ENCODE results near the gene CMSS1. TPM values are rescaled to one million over a fixed set of nuclear protein-coding genes. Genes with fewer than 3 reads are reported as not detected.

The CMSS1 gene
- polyA plus RNA-seq, 1 of the 3 experiments (the other 2 are of a cell fraction) = 9.1 TPM

DNA sequence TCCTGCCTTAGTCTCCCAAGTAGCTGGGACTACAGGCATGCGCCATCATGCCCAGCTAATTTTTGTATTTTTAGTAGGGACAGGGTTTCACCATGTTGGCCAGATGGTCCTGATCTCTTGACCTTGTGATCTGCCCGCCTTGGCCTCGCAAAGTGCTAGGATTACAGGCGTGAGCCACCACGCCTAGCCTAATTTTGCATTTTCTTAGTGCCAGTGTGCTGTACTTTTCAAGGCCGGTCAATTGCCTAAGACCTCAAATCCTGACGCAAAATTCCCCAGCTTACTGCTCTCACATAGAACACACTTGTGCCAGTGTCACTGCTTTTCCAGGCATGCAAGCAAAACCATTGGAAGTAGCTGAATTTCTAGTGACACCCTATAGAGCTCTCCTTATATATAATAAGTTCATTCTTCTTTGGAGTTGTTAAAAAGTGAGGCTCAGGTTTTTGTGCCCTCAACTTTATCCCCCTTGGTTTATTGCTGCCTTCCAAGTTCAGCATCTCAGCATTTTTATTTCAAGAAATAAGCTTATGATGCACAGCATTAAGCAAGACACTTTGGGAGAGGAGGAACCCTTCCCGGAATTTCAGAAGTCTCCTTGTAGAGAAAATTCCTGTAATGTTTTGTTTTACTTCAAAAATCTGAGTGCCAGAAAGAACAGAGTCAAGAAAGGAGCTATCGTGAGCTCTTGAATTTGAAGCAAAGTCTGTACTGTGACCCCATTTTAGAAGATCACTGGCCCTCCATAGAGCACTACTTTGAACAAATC lies 203.4 kb downstream of the CMSS1 start:
- POLR2A ChIA-PET = no interaction called here

More for the DNA sequence above, 203.4 kb downstream of the CMSS1 start:
- no peak overlapping the region for H3K4me3 ChIP-seq (ENCODE audit: low read depth in 2 of 2, low read length in 1 of 2)
- H3K79me2 ChIP-seq (ENCODE audit: insufficient read depth) = no peaks in the 10 kb centered on the region
- H3K27me3 ChIP-seq (ENCODE audit: insufficient read depth) = no peaks in the 10 kb centered on the region
- H3K4me1 ChIP-seq (ENCODE audit: control insufficient read depth in 1 of 2, insufficient read depth in 2 of 2, low read depth in 1 of 2, low read length in 1 of 2) = peaks cover 0 to 4% of the 10 kb centered on the region in 2 experiments; a peak in 2 of 4 replicates
- no peaks in the 10 kb centered on the region for H3K9me3 ChIP-seq
- H4K20me1 ChIP-seq (ENCODE audit: insufficient read depth) = no peaks in the 10 kb centered on the region
- no peaks in the 10 kb centered on the region for H3K36me3 ChIP-seq (replicated peaks in 1 of 2; ENCODE audit: control insufficient read depth in 1 of 2, insufficient read depth in 2 of 2, low read length in 1 of 2)
- H3K4me2 ChIP-seq = no peak overlapping the region
- no peaks in the 10 kb centered on the region for H3K9me2 ChIP-seq
- peaks cover 19% of the 10 kb centered on the region for H3F3A ChIP-seq (replicated peaks; ENCODE audit: insufficient read depth)
- CTCF ChIA-PET = interaction anchor here (0.9 to 1.7 kb wide), 4 partner anchors 11 to 177 kb away, joined by 3 to 4 read pairs (median 3); no protein-coding TSS in a partner anchor
- TF ChIP-seq NFIC (IDR thresholded peaks at IDR 0.05; ENCODE audit: borderline replicate concordance) (no peak), RCOR1 (IDR thresholded peaks at IDR 0.05; ENCODE audit: low read length) (no peak), RFX5 (IDR thresholded peaks at IDR 0.05; ENCODE audit: low read length) (no peak), SIN3A (IDR thresholded peaks at IDR 0.05; ENCODE audit: borderline replicate concordance, low read depth, low read length) (no peak), NRF1 (IDR thresholded peaks at IDR 0.05; ENCODE audit: low read depth, low read length) (no peak), FOXM1 (IDR thresholded peaks at IDR 0.05; ENCODE audit: low read depth) (no peak), GABPA (IDR thresholded peaks at IDR 0.05; ENCODE audit: low read depth) (no peak), RAD21 (IDR thresholded peaks at IDR 0.05; ENCODE audit: low read length) (no peak), CHD2 (IDR thresholded peaks at IDR 0.05; ENCODE audit: low read length, partially characterized antibody) (no peak), MXI1 (IDR thresholded peaks at IDR 0.05; ENCODE audit: low read depth, low read length) (no peak)
- TF ChIP-seq, protein P1, sequence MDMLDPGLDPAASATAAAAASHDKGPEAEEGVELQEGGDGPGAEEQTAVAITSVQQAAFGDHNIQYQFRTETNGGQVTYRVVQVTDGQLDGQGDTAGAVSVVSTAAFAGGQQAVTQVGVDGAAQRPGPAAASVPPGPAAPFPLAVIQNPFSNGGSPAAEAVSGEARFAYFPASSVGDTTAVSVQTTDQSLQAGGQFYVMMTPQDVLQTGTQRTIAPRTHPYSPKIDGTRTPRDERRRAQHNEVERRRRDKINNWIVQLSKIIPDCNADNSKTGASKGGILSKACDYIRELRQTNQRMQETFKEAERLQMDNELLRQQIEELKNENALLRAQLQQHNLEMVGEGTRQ (IDR thresholded peaks at IDR 0.05; ENCODE audit: borderline replicate concordance, low read depth, low read length) = no peak
- TF ChIP-seq, protein P2, sequence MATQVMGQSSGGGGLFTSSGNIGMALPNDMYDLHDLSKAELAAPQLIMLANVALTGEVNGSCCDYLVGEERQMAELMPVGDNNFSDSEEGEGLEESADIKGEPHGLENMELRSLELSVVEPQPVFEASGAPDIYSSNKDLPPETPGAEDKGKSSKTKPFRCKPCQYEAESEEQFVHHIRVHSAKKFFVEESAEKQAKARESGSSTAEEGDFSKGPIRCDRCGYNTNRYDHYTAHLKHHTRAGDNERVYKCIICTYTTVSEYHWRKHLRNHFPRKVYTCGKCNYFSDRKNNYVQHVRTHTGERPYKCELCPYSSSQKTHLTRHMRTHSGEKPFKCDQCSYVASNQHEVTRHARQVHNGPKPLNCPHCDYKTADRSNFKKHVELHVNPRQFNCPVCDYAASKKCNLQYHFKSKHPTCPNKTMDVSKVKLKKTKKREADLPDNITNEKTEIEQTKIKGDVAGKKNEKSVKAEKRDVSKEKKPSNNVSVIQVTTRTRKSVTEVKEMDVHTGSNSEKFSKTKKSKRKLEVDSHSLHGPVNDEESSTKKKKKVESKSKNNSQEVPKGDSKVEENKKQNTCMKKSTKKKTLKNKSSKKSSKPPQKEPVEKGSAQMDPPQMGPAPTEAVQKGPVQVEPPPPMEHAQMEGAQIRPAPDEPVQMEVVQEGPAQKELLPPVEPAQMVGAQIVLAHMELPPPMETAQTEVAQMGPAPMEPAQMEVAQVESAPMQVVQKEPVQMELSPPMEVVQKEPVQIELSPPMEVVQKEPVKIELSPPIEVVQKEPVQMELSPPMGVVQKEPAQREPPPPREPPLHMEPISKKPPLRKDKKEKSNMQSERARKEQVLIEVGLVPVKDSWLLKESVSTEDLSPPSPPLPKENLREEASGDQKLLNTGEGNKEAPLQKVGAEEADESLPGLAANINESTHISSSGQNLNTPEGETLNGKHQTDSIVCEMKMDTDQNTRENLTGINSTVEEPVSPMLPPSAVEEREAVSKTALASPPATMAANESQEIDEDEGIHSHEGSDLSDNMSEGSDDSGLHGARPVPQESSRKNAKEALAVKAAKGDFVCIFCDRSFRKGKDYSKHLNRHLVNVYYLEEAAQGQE (IDR thresholded peaks at IDR 0.05; ENCODE audit: low read depth, low read length) = no peak
- TF ChIP-seq, protein P3, sequence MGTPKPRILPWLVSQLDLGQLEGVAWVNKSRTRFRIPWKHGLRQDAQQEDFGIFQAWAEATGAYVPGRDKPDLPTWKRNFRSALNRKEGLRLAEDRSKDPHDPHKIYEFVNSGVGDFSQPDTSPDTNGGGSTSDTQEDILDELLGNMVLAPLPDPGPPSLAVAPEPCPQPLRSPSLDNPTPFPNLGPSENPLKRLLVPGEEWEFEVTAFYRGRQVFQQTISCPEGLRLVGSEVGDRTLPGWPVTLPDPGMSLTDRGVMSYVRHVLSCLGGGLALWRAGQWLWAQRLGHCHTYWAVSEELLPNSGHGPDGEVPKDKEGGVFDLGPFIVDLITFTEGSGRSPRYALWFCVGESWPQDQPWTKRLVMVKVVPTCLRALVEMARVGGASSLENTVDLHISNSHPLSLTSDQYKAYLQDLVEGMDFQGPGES (IDR thresholded peaks at IDR 0.05; ENCODE audit: low read depth, low read length) = no peak
- TF ChIP-seq, protein P4, sequence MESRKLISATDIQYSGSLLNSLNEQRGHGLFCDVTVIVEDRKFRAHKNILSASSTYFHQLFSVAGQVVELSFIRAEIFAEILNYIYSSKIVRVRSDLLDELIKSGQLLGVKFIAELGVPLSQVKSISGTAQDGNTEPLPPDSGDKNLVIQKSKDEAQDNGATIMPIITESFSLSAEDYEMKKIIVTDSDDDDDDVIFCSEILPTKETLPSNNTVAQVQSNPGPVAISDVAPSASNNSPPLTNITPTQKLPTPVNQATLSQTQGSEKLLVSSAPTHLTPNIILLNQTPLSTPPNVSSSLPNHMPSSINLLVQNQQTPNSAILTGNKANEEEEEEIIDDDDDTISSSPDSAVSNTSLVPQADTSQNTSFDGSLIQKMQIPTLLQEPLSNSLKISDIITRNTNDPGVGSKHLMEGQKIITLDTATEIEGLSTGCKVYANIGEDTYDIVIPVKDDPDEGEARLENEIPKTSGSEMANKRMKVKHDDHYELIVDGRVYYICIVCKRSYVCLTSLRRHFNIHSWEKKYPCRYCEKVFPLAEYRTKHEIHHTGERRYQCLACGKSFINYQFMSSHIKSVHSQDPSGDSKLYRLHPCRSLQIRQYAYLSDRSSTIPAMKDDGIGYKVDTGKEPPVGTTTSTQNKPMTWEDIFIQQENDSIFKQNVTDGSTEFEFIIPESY (IDR thresholded peaks at IDR 0.05; ENCODE audit: borderline replicate concordance, low read depth) = no peak
- 94% methylated on average over 9 of the region's 9 CpGs for whole genome bisulfite sequencing (ENCODE audit: low lambda C conversion rate)
- no peak overlapping the region for H2AFZ ChIP-seq (ENCODE audit: low read depth)
- H3K27ac ChIP-seq (ENCODE audit: low read depth in 2 of 2, low read length in 1 of 2) = no peak overlapping the region
- DNase-seq = no peak
- no peak overlapping the region for H3K9ac ChIP-seq

All from SK-N-SH (cell line).